Ectodermal cell (in vitro differentiated cells): ENCODE results near the gene MND1.
A peak's percentile ranks its signal among the peaks of the same experiment; 100 is the strongest.

Experiments used
- H3K27ac ChIP-seq: 2 replicates; pipeline ENCODE4 v1.7.0; 2013; ENCODE audit warnings: mild to moderate bottlenecking, low read depth, low read length; ENCODE audit not compliant: insufficient read depth, poor library complexity, severe bottlenecking
- H3K27me3 ChIP-seq: 2 replicates; pipeline ENCODE4 v1.7.0; 2013; ENCODE audit warnings: mild to moderate bottlenecking, low read length; ENCODE audit not compliant: insufficient read depth, control insufficient read depth, poor library complexity, severe bottlenecking
- H3K36me3 ChIP-seq: one replicate; pipeline ENCODE4 v1.7.0; 2013; ENCODE audit warnings: low read length; ENCODE audit not compliant: control insufficient read depth, insufficient read depth
- H3K4me1 ChIP-seq: one replicate; pipeline ENCODE4 v1.7.0; 2013; ENCODE audit warnings: low read length; ENCODE audit not compliant: control insufficient read depth, insufficient read depth
- H3K4me3 ChIP-seq: 2 replicates; pipeline ENCODE4 v1.7.0; 2013; ENCODE audit warnings: low read depth, low read length, control low read depth; ENCODE audit not compliant: insufficient read depth
- H3K9me3 ChIP-seq: 2 replicates; pipeline ENCODE4 v1.7.0; 2013; ENCODE audit warnings: mild to moderate bottlenecking, low read length, moderate library complexity; ENCODE audit not compliant: control insufficient read depth
- WGBS, 2 experiments: methylation state at CpG; one replicate each; pipeline ENCODE4 v1.1.7; 2013; ENCODE audit warnings: missing lambda C conversion rate in 2 of 2; 5-methylcytosine and 5-hydroxymethylcytosine counted together

MND1 gene

GRCh38 chr4:153346031-153346430 lies 1.5 kb downstream of the MND1 start:
- Histone ChIP-seq H3K27ac (no peak overlapping the region), H3K36me3 (no peaks in the 10 kb centered on the region), H3K4me1 (peaks cover 4% of the 10 kb centered on the region), H3K27me3 (no peaks in the 10 kb centered on the region), H3K4me3 (peak overlapping the region; percentile 71), H3K9me3 (no peaks in the 10 kb centered on the region)
- WGBS, 2 experiments, result 64 to 74% methylated on average over 1 to 2 of the region's 2 CpGs

GRCh38 chr4:153346563-153346962 lies 2.1 kb downstream of the MND1 start:
- Histone ChIP-seq H3K27ac (no peak overlapping the region), H3K27me3 (no peaks in the 10 kb centered on the region), H3K4me3 (no peak overlapping the region), H3K9me3 (no peaks in the 10 kb centered on the region), H3K36me3 (no peaks in the 10 kb centered on the region), H3K4me1 (peaks cover 4% of the 10 kb centered on the region)
- WGBS, 2 experiments, result 54 to 56% methylated on average over 5 of the region's 5 CpGs

GRCh38 chr4:153347117-153347516 lies 2.6 kb downstream of the MND1 start:
- H3K27ac ChIP-seq, result no peak overlapping the region
- H3K9me3 ChIP-seq, result no peaks in the 10 kb centered on the region
- no peaks in the 10 kb centered on the region for H3K36me3 ChIP-seq
- no peaks in the 10 kb centered on the region for H3K27me3 ChIP-seq
- no peak overlapping the region for H3K4me3 ChIP-seq
- peaks cover 4% of the 10 kb centered on the region for H3K4me1 ChIP-seq

GRCh38 chr4:153348006-153348405 lies 3.5 kb downstream of the MND1 start:
- Histone ChIP-seq H3K27me3 (no peaks in the 10 kb centered on the region), H3K4me3 (no peak overlapping the region), H3K4me1 (peaks cover 4% of the 10 kb centered on the region), H3K27ac (no peak overlapping the region), H3K9me3 (no peaks in the 10 kb centered on the region), H3K36me3 (no peaks in the 10 kb centered on the region)
- WGBS, 2 experiments, result 95 to 97% methylated on average over 4 of the region's 4 CpGs

GRCh38 chr4:153349206-153349805 lies 4.8 kb downstream of the MND1 start:
- peaks cover 4% of the 10 kb centered on the region for H3K4me1 ChIP-seq
- no peak overlapping the region for H3K27ac ChIP-seq
- no peaks in the 10 kb centered on the region for H3K36me3 ChIP-seq
- no peaks in the 10 kb centered on the region for H3K27me3 ChIP-seq
- WGBS, 2 experiments, result 77 to 96% methylated on average over 1 of the region's 1 CpG
- H3K4me3 ChIP-seq, result no peak overlapping the region
- H3K9me3 ChIP-seq, result no peaks in the 10 kb centered on the region

- Histone ChIP-seq H3K27me3 (no peaks in the 10 kb centered on the region), H3K27ac (no peak overlapping the region), H3K9me3 (no peaks in the 10 kb centered on the region), H3K4me3 (no peak overlapping the region), H3K4me1 (no peaks in the 10 kb centered on the region), H3K36me3 (peaks cover 3% of the 10 kb centered on the region)
- WGBS, 2 experiments, result 83 to 95% methylated on average over 3 of the region's 3 CpGs
Measured at GRCh38 chr4:153362184-153362583, 17.7 kb downstream of the MND1 start.

- 92 to 97% methylated on average over 4 of the region's 4 CpGs for WGBS, 2 experiments
- Histone ChIP-seq H3K36me3 (no peaks in the 10 kb centered on the region), H3K27me3 (no peaks in the 10 kb centered on the region), H3K4me3 (no peak overlapping the region), H3K27ac (no peak overlapping the region), H3K9me3 (no peaks in the 10 kb centered on the region), H3K4me1 (no peaks in the 10 kb centered on the region)
Measured at GRCh38 chr4:153364061-153364460, 19.6 kb downstream of the MND1 start.

GRCh38 chr4:153365003-153365402 lies 20.5 kb downstream of the MND1 start:
- Histone ChIP-seq H3K9me3 (no peaks in the 10 kb centered on the region), H3K4me3 (no peak overlapping the region), H3K27ac (no peak overlapping the region), H3K27me3 (no peaks in the 10 kb centered on the region), H3K4me1 (no peaks in the 10 kb centered on the region), H3K36me3 (peaks cover 5% of the 10 kb centered on the region)
- 87 to 95% methylated on average over 2 of the region's 2 CpGs for WGBS, 2 experiments

- peaks cover 7% of the 10 kb centered on the region for H3K36me3 ChIP-seq
- no peak overlapping the region for H3K4me3 ChIP-seq
- H3K9me3 ChIP-seq, result no peaks in the 10 kb centered on the region
- no peak overlapping the region for H3K27ac ChIP-seq
- 83% methylated on average over 1 of the region's 1 CpG; no CpG with 5 or more reads in 1 of the 2 experiments for WGBS, 2 experiments
- H3K4me1 ChIP-seq, result no peaks in the 10 kb centered on the region
- no peaks in the 10 kb centered on the region for H3K27me3 ChIP-seq
Measured at GRCh38 chr4:153366486-153366885, 22.0 kb downstream of the MND1 start.

- Histone ChIP-seq H3K27me3 (no peaks in the 10 kb centered on the region), H3K4me3 (no peak overlapping the region), H3K27ac (no peak overlapping the region), H3K36me3 (peaks cover 7% of the 10 kb centered on the region), H3K9me3 (no peaks in the 10 kb centered on the region), H3K4me1 (no peaks in the 10 kb centered on the region)
- 94 to 100% methylated on average over 1 of the region's 1 CpG for WGBS, 2 experiments
Measured at GRCh38 chr4:153367092-153367491, 22.6 kb downstream of the MND1 start.

GRCh38 chr4:153369021-153369420 lies 24.5 kb downstream of the MND1 start:
- H3K4me3 ChIP-seq, result no peak overlapping the region
- H3K4me1 ChIP-seq, result no peaks in the 10 kb centered on the region
- H3K27ac ChIP-seq, result no peak overlapping the region
- peaks cover 7% of the 10 kb centered on the region for H3K36me3 ChIP-seq
- WGBS, 2 experiments, result 90 to 91% methylated on average over 1 of the region's 1 CpG
- no peaks in the 10 kb centered on the region for H3K27me3 ChIP-seq
- H3K9me3 ChIP-seq, result no peaks in the 10 kb centered on the region
